GM21528 (cell line): ENCODE measurements around the gene AMY2A.
"Not testable (repeated sequence)": the region's sequence is repeated elsewhere in the genome, so short reads cannot be mapped to it uniquely, and the experiment has no call there.

ENCODE experiments used
- ATAC-seq: cut with Tn5 transposase; IDR thresholded peaks from one replicate; pipeline ENCODE4 v1.9.1; 2021; ENCODE audit warnings: mild to moderate bottlenecking, moderate library complexity; ENCODE audit not compliant: unreplicated experiment, low FRiP score

Gene AMY2A

DNA sequence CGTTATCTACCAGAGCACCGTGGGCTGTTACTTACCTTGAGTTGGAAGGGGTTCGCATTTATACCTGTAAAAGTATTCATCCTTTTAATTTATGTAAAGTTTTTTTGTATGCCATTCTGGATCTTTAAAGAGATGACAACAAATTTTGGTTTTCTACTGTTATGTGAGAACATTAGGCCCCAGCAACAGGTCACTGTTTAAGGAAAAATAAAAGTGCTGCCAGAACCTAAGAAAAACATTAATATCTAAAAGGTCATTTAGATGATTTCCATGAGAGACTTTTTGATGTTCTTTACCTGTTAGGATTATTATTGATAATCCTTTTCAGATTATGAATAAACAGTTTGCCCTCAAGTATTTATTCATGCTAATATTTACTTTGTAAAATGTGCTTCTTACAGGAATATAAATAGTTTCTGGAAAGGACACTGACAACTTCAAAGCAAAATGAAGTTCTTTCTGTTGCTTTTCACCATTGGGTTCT lies at the start of gene AMY2A:
TSS of gene AMY2A (plus strand) at position 434 of the 484 bp plus-strand sequence. CDS start at position 448, 14 bp downstream.
- ATAC-seq, result not testable (repeated sequence)

DNA sequence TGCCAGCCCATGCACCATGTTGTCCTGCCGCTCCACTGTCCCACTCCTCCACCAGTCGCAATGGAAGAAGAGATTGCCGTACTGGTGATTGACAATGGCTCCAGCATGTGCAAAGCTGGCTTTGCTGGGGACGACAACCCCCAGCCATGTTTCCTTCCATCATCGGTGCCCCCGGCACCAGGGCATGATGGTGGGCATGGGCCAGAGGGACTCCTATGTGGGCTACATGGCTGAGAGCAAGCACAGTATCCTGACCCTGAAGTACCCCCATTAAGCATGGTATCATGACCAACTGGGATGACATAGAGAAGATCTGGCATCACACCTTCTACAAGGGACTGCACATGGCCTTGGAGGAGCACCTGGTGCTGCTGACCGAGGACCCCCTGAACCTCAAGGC lies 47.7 kb upstream of the AMY2A start:
- ATAC-seq, result no peak

DNA sequence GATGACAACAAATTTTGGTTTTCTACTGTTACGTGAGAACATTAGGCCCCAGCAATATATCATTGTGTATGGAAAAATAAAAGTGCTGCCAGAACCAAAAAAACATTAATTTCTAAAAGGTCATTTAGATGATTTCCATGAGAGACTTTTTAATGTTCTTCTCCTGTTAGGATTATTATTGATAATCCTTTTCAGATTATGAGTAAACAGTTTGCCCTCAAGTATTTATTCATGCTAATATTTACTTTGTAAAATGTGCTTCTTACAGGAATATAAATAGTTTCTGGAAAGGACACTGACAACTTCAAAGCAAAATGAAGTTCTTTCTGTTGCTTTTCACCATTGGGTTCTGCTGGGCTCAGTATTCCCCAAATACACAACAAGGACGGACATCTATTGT lies 45.9 kb upstream of the AMY2A start, which contains the start of gene AMY2B:
TSS of gene AMY2B (plus strand) at position 301 of the 400 bp plus-strand sequence. CDS start at position 315, 14 bp downstream.
- not testable (repeated sequence) for ATAC-seq

DNA sequence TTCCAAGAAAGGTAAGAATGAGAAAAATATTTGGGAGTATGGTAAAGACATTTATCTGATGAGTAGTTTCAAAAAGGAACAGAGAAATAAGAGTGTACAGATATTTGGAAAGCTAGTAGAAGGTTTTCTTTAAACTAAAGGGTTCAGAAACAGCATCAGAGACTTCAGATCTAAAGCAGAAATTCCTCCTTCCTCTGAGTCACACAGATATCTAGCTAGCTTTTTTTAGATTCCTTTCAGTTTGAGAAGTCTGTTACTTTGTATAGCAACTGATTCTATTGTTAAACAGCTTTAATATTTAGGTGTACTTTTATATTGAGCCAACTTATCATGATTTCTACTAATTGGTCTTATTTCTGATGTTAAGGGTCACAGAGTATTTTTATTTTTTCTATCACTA lies 41.2 kb upstream of the AMY2A start:
- no peak for ATAC-seq

DNA sequence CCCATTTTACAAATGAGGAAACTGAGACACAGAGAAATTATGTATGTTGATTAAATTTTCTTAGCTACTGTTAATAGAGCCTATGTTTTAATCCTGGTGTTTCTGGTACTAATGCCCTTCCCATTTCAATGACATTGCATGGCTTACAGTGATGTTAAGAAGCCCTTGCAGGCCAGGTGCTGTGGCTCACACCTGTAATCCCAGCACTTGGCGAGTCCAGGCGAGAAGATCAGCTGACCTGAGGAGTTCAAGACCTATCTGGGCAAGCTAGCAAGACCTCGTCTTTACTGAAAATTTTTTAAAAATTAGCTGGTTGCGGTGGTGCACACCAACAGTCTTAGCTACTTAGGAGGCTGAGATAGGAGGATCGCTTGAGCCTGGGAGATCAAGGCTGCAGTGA lies 40.4 kb upstream of the AMY2A start:
- not testable (repeated sequence) for ATAC-seq

DNA sequence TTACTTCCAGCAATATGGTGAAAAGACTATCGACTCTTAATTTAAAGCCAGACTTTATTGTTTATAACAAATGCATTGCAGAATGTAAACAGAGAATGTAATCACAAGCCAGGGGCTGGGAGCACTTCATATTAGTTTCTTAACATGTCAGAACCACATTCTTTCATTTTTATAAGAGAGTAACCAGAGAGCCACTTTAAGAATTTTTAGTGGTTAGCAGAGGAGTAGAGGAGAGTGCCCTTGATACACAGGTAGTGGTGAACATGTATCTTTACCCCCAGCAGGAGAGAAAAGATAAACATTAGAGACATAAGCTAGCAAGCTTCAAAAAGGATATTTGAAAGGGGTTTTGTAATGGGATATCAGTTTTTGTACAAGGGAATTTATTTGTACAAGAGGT lies 34.8 kb upstream of the AMY2A start:
- no peak for ATAC-seq

DNA sequence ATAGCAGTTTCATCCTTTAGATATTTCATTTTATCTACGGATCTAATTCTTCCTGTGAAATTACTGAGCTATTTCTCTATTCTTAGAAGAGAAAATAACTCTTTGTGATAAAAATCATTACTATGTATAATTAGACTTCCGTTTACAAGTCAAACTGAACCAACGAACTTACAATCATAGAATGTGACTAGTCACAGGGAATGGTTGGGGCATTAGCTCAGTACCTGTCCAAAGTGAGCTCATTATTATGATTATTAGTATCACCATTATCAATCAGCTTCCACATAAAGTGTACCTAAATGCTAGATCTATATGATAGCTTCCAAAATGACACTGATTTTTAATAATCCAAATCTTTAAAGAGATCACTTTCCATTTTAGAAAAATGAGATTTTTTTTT lies 33.3 kb upstream of the AMY2A start:
- ATAC-seq, result no peak

DNA sequence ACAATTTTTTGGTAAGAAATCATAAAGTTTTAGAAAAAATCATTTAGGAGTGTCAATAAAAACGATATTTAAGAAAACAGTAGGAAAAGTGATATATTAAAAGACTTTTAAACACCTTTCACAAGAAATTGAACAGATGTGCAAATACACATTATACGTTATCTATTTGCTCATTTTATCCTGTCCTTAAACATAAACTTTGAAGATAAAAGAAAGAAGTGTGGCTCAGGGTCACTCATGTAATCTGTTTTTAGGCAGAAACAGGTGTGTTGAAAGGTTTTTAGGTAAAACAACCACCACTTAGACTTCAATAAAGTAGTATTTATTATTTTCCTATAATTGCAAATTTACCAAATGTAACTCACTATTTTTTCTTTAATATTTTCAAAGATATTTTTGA lies 32.7 kb upstream of the AMY2A start:
- no peak for ATAC-seq

DNA sequence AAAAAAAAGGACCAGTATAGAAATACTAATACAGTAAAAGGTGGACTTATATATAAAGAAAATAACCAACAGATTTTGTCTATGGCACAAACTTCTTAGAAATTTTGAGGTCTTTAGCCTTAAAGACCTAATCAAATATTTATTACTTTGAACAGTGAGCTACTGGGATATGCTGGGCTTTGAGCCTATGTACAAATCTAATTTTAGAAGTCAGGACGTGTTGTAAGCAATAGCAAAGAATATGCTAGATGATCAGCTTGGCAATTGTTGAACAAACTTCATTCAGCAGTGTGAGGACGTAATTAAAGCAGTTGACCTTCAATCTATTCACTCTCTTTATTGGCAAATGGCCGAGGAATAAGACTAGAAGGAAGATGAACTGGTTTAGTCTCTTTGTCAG lies 14.5 kb upstream of the AMY2A start:
- ATAC-seq, result not testable (repeated sequence)

DNA sequence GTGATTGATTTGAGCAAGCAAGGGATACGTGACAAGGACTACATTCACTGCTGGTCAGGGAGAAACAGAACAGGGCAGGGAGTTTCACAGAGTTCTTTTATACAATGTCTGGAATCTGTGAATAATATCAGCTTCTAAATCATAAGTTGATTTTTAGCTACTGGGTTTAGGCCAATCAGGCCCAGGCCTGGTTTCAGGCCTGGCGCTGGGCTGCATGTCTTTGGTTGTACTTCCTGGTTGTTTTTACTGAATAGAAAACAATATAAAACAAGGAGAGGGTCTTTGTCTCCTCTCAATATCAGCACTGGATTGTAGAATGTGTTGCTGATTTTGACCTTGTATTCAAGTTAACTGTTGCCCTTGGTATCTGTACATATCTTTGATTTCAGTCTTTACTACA lies 865 bp upstream of the AMY2A start:
- no peak for ATAC-seq

DNA sequence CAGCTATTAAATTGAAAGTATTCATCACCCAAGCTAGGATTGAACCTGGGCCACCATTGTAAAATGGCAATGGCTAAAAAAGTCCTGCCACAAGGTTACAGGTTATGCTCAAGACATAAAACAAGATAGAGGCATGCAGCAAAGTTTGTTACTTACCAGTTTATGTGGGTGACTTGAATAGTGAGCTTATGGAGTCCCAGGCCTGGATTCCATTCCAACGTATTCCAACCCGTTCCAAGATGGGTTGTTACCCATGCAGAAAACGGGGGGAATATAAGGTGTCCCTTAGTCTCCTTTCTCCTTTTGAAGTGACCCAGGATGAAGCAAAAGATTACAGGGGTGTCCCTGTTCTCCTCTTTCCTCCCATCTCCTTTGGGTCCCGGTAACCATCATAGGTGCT lies 10.2 kb downstream of the AMY2A start:
- not testable (repeated sequence) for ATAC-seq

DNA sequence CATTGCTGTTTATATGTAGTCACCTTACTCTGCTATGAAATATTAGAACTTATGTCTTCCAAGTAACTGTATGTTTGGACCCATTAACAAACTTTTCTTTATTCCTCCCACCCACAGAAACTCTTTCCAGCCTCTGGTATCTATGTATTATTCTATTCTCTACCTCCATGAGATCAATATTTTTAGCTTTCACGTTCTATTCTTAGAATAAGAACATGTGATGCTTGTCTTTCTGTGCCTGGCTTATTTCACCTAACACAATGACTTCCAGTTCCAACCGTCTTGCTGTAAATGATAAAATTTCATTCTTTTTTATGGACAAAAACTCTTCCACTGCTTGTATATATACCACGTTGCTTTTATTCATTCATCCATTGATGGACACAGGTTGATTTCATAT lies 24.0 kb downstream of the AMY2A start:
- ATAC-seq, result not testable (repeated sequence)

DNA sequence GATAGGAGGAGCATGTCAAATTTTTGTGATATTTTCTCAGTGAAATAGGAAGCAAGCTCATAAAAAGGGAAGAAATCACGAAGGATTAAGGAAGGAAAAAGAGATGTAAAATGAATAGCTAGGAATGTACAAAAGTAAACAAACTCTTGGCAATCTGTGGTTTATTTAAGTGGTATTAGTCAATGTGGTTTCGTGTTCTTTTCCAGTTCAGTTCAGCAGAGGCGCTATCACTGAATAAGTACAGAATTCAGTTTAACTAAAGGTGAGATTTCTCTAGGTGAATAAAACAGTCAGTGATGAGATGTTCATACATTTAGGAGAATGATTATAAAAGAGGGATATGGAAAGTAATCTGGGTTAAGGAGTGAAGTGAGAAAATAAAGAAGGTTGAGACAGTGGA lies 26.7 kb downstream of the AMY2A start:
- ATAC-seq, result not testable (repeated sequence)

DNA sequence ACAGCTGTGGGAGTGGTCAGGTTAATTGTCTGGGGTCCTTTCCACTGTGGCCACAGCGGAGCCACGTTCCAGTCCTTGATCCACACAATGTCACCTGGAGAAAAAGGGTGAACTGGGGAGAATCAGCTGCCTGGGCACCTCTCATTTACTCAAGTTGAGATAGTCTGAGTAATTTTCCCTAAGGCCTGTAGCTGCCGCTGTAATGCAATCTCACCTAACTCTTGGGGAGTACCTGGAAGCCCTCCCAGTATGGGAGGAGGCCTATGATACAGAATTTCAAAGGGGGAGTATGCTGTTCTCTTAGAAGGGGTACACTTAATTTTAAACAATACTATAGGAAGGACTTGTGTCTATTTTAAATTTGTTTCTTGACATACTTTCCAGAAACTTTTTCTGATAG lies 33.1 kb downstream of the AMY2A start:
- not testable (repeated sequence) for ATAC-seq

DNA sequence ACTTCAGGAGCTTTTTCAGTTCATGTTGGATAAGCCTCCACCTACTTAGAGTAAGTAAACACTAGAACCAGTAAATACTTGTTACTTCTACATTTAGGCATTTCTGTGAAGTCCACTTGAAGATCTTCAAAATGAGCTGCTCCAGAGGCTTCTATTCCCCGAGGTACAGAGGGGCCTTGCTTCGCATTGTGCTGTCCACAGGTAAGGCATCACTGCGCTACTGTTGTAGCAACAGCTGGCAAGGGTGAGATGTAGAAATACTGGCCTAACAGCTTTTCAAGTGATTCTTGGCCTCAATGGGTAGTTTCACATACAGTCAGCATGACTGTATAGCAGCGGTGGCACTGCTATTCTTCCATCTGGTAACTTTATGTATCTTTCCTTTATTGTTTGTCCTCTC lies 33.7 kb downstream of the AMY2A start:
- ATAC-seq, result not testable (repeated sequence)

DNA sequence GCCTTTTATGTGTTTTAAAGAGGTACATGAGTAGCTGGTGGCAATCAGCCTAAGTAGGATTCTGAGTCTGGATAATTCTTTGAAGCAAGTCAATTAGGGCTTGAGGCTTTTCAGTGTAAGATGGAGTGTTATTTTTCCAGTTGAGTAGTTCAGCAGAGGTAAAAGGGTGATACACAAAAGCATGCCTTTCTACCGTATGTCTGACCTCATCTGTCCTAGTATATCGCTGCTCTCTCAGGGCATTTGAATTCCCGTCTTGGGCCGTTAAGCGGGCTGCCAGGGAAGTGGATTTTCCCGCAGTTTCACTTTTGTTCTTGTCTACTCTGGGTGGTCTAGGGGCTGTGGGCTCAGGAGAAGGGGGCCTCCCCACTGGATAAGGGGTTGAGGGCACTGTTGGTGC lies 36.9 kb downstream of the AMY2A start:
- not testable (repeated sequence) for ATAC-seq

DNA sequence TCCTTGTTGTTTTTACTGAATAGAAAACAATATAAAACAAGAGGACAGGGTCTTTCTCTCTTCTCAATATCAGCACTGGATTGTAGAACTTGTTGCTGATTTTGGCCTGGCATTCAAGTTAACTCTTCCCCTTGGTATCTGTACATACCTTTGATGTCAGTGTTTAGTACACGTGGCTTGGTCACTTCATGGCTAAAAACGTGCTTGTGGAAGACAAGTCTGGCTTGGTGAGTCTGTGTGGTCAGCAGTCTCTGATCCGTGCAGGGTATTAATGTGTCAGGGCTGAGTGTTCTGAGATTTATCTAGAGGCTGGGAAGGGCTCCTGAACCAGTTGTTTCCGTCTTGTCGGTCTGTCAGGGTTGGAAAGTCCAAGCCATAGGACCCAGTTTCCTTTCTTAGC lies 38.2 kb downstream of the AMY2A start, which contains the start of gene AMY1A:
TSS of gene AMY1A (plus strand) at position 301 of the 400 bp plus-strand sequence. CDS start 571 bp downstream, outside the sequence.
- not testable (repeated sequence) for ATAC-seq
